HL-60 (cell line): ENCODE results near the gene PASK.

Experiments
- GABPA ChIP-seq: IDR thresholded peaks from 2 replicates; pipeline ENCODE4 v1.6.1; 2012; ENCODE audit warnings: low read depth
- POLR2AphosphoS5 ChIP-seq: IDR thresholded peaks from 2 replicates; pipeline ENCODE4 v1.6.1; 2012; ENCODE audit warnings: low read depth
- TF ChIP-seq, protein P1 (sequence below): IDR thresholded peaks from one replicate; pipeline ENCODE4 v1.5.1; 2011; ENCODE audit warnings: low read length, control low read depth, inconsistent platforms; ENCODE audit not compliant: insufficient read depth

DNA sequence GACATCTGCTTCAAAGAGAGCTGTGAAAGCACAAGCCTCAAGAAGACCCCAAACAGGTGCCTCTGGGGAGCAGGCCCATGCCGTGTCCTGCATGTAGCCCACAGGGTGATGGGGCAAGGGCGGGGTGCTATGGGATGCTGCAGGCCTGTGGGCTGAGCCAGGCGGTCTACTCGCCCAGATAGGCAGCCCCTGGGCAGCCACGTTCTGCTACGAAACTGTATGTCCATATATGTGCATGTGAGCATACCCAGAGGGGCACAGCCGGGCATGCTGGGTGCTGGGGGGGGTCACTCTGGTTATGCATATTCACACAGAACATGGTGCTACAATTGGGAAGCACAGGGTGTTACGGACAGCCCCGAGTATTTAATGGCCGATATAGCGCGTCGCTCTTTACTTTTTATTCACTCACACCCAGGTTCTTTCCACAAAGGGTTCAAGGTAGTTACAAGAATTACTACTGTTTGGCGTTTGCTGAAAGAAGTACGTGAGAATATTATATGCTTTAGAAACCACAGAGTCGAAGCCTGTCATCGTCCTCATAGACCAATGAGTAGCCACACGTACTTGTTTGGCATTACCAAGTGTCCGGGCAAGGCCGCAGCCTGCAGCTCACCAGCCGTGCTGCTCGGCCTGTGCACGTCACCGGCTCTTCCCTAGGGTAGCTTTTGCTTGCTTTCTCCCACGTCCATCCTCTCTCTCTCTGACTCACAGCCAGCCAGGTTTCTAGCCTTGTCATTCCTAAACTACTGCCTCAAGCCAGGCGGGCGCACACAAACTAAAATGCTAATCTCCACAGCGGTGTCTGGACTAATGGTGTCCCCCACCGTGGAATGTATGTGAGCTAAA is 61.6 kb downstream of the PASK start:
- TF ChIP-seq, protein P1, sequence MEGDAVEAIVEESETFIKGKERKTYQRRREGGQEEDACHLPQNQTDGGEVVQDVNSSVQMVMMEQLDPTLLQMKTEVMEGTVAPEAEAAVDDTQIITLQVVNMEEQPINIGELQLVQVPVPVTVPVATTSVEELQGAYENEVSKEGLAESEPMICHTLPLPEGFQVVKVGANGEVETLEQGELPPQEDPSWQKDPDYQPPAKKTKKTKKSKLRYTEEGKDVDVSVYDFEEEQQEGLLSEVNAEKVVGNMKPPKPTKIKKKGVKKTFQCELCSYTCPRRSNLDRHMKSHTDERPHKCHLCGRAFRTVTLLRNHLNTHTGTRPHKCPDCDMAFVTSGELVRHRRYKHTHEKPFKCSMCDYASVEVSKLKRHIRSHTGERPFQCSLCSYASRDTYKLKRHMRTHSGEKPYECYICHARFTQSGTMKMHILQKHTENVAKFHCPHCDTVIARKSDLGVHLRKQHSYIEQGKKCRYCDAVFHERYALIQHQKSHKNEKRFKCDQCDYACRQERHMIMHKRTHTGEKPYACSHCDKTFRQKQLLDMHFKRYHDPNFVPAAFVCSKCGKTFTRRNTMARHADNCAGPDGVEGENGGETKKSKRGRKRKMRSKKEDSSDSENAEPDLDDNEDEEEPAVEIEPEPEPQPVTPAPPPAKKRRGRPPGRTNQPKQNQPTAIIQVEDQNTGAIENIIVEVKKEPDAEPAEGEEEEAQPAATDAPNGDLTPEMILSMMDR, result no peak
- TF ChIP-seq GABPA, result no peak
- TF ChIP-seq POLR2AphosphoS5, result no peak
